GM10847 (cell line): ENCODE data around the gene ZNRF1.

Source experiments
- POLR2A ChIP-seq: IDR thresholded peaks from 2 replicates; pipeline ENCODE4 v1.6.1; 2011; ENCODE audit not compliant: insufficient read length; ENCODE audit errors: extremely low read depth

The ZNRF1 gene

GRCh38 chr16:75116911-75117245 is 118.1 kb downstream of the ZNRF1 start:
- TF ChIP-seq POLR2A = no peak

GRCh38 chr16:75118943-75119539 is 120.2 kb downstream of the ZNRF1 start:
- no peak for TF ChIP-seq POLR2A

GRCh38 chr16:75120253-75120652 is 121.4 kb downstream of the ZNRF1 start:
- no peak for TF ChIP-seq POLR2A

GRCh38 chr16:75121949-75122568 is 123.2 kb downstream of the ZNRF1 start:
- TF ChIP-seq POLR2A = no peak

- no peak for TF ChIP-seq POLR2A
Measured at GRCh38 chr16:75122609-75123008, 123.8 kb downstream of the ZNRF1 start.

GRCh38 chr16:75127713-75128415 is 129.0 kb downstream of the ZNRF1 start:
- TF ChIP-seq POLR2A = no peak

GRCh38 chr16:75130150-75130771 is 131.4 kb downstream of the ZNRF1 start:
- TF ChIP-seq POLR2A = no peak

GRCh38 chr16:75131081-75131480 is 132.3 kb downstream of the ZNRF1 start:
- TF ChIP-seq POLR2A = no peak

- TF ChIP-seq POLR2A = no peak
Measured at GRCh38 chr16:75138233-75138632, 139.4 kb downstream of the ZNRF1 start.

- TF ChIP-seq POLR2A = no peak
Measured at GRCh38 chr16:75138636-75139035, 139.8 kb downstream of the ZNRF1 start.

GRCh38 chr16:75139498-75139897 is 140.7 kb downstream of the ZNRF1 start:
- no peak for TF ChIP-seq POLR2A

GRCh38 chr16:75143941-75144340 is 145.1 kb downstream of the ZNRF1 start:
- no peak for TF ChIP-seq POLR2A

GRCh38 chr16:75147968-75148310 is 149.1 kb downstream of the ZNRF1 start:
- TF ChIP-seq POLR2A = no peak

GRCh38 chr16:75148311-75149195 is 149.7 kb downstream of the ZNRF1 start, which contains the start of gene ZFP1:
TSS of gene ZFP1 (plus strand) at chr16:75148524. CDS start at chr16:75152952, 4,428 bp downstream.
- peak; percentile 62 for TF ChIP-seq POLR2A

GRCh38 chr16:75151798-75152197 is 153.0 kb downstream of the ZNRF1 start:
- no peak for TF ChIP-seq POLR2A
